ENCODE data around the gene SLC39A2.

- TF ChIP-seq CTCF (IDR thresholded peaks at IDR 0.05) (no peak), POLR2A (IDR thresholded peaks at IDR 0.05) (no peak)
Measured at GRCh38 chr14:21043387-21043973, 44.4 kb downstream of the SLC39A2 start.
